ENCODE measurements around the gene F5.
"Not testable (repeated sequence)": the region's sequence is repeated elsewhere in the genome, so short reads cannot be mapped to it uniquely, and the experiment has no call there.

Gene F5

DNA sequence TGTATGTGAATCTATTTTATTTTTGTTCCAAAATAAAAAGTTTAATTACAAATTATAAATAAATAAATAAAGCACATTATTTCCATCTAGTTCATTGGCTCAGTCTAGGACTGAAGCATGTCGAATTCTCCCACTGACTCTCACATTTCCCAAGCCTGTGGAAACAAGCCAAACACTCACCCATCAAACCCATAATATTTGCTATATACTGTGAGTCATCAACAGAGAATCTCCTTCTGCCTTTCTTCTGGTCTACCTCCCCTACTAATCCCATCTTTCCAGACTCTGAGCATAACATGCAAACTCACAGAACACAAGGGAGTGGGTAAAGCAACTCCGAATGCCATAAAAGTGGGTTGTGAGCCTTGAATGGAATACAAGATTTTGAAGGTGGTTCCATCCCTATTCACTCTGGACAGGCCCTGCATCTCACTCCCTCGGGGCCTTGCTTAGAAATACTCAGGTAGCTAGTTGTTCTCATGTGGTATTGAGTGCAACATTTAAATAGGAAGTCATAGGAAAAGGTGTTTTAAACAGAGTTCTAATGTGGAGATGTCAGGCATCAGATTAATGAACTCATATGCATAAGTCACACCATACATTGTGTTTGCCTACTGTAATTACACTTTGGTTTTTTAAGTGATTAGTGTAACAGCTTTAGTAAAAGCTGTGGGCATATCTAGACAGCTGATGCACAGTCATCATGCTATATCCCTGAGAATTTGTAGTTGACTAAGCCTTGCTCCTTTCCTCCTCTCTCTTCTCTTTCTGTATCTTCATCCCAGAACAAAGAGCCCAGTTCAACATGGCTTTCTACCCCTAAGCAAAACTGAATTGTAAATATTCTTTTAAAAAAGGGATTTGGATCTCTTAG is 47.0 kb downstream of the F5 start:
- DNase-seq, result no peak

DNA sequence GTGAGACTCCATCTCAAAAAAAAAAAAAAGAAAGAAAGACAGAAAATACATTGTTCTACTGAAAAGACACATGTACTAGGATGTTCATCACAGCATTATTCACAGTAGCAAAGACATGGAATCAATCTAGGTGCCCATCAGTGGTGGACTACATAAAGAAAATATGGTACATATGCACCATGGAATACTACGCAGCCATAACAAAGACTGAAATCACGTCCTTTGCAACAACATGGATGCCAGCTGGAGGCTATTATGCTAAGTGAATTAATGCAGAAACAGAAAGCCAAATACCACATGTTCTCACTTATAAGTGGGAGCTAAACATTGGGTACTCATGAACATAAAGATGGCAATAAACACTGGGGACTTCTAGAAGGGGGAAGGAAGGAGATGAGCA is 51.6 kb downstream of the F5 start:
- DNase-seq, result no peak

DNA sequence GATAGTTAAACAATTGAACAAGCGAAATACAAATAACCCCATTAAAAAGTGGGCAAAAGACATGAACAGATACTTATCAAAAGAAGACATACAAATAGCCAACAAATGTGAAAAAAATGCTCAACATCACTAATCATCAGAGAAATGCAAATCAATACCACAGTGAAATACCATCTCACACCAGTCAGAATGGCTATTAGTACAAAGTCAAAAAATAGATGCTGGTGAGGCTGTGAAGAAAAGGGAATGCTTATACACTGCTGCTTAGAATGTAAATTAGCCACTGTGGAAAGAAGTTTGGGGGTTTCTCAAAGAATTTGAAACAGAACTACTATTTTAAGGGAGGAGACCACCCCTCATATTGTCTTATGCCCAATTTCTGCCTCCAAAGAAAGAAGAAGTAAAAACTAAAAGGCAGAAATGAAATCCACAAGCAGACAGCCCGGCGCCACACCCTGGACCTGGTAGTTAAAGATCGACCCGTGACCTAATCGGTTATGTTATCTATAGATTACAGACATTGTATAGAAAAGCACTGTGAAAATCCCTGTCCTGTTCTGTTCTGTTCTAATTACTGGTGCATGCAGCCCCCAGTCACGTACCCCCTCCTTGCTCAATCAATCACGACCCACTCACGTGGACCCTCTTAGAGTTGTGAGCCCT is 52.6 kb downstream of the F5 start:
- DNase-seq, result not testable (repeated sequence)

DNA sequence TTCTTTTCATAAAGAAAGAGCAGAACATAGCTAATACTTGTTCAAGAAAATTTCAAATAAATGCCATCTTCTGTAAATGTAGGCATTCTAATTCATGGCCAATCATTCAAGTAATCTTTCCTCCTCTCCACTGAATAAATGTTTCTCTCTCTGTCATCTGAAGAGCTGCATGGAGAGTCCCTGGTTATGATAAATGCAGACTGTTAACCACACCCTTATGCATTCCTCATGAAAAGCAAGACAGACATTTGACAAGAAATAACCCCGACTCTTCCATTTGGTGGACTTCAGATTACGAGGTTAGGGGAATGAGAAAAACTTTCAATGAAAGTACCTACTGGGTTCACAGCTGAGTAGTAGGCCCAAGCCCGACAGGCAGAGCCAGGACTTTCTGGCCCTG is 55.8 kb downstream of the F5 start:
- no peak for DNase-seq

DNA sequence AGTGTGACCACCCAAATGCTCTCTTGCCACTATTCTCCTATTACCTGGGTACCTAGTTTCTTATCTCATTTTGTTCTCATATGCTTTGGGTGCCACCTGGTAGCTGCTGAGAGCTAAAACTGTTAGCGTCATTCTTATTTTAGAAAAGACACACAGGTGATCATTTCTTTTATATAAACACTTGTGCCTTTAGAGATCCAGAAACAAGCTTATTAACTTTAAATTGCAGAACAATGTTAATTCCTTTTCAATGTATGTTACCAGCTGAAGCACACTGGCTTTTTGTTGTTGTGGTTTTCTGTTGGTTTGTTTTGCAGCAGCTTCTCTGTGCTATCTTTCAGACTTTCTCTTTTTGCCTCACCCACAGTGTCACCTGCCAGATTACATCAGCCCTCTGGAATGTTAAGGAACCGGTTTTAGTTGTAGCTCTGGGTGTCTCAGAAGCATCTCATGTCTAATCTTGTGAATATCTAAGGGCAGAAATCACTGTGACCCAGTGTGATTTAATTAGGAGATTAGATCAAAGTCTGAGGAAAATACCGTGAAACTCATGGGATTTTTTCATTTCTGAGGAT is 57.1 kb downstream of the F5 start:
- no peak for DNase-seq

DNA sequence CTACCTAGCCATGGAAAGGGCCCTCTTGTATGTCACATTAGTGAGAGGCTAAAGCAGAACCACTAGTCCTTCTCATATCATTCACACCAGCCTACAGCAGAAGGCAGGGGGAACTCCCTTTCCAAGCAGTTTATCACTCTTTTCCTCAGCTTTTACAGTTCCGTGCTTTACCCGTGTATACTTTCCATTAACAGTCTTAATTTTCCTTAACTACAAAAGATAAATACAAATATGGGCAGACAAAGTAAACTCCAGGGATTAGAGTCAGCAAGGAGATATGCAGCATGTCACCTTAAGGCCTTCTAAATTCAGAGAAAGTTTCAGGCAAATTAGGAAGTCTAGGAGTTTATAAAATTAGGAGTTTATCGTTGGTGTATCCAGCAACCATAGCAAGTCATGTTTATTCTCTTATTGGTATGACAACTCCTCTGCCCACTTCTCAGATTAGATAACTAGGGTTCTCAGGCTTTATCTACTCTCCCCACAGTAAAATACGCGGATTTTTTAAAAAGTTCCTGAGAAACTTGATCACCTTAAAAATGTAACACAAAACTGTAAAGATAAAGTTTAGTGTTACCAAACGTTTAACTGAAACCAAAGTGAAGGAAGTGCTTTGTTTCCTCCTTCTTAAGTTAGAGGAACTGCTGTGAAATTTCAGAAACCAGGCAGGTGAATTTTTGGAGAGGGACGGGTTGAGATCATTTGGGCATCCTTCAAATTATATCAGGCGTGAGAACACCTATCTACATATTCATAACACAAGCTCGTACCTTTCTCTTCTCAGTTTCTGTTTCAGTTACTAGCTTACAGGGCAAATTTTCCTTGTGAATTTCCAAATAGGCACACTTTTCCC is 57.8 kb downstream of the F5 start:
- DNase-seq, result no peak

DNA sequence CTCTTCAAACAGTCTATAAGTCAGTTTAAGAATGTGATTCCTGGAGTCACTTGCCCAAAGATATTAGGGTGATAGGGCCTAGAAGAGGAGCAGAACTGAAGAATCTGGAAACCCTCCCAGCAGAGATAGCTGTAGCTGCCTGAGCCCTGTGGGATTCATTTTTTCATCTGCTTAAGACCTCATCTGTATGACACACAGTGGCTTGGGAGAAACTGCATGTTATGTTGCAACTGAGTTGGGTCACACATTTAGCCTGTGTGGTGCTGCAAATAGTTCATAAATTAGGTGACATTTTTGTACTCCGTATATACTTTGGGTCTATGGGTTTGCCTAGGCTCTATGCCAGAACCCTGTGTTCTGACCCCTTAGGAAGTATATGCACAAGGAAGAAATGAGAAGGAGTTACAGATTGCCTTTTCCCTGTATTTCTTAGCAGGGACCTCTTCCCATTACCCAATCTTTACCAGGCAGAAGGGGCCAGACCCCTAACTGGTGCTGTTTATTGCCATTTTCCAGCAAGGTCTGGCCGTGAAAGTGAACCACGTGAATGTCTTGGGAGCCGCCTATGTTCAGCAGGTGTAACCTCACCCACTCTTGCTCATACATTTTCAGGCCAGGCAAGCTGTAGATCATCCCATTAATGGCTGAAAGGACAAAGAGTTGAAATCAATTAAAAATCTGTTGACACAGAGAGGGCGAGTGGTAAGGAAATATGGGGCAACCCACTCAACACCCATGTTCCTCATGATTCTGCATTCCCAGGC is 58.6 kb downstream of the F5 start:
- DNase-seq, result no peak

DNA sequence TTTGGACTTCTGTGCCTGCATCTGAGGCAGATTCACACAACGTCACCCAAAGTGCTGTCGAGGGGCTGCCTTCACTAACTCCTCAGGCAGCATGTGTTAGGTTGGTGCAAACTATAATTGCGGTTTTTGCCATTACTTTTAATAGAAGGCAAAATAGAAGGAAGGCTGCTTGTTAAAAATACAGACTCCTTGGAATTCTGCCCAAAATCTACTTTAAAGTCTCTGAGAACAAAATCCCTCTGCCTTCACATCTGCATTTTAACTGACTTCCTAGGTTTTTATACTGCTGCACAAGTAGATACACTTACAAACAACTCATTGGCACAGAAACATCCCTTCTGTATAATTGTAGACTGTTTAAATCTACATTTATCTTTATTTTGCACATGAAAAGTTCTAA is 59.3 kb downstream of the F5 start:
- DNase-seq, result no peak

DNA sequence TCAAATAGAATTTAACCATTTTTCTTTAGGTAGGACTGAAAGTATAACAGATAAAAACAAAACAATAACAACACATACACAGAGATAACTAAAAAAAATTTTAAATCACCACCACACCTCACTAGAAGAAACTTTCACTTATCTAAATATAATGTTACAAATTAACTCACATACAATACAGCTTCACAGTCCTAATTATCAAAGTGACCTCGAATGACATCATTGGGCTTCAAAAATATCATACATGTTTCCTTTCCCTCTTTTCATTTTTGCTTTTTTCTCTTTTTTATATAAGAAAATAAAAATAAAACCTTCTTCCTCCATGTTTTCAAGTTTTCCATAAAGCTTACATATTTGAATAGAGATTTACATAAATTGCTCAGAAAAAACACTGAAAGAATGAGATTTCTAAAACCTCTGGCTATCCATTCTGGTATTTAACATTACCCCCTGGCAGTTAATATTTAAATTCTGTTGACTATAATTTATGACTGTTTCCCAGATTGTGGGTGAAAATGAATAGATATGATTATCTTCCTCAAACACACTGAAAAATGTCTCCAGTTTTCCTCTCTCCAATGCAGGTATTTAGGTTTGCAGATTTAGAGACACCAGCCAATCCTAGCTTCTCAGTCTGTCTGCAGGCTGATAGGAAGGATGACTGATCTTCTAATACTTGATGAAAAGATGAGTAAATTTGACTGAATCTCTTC is 60.0 kb downstream of the F5 start:
- DNase-seq, result no peak

DNA sequence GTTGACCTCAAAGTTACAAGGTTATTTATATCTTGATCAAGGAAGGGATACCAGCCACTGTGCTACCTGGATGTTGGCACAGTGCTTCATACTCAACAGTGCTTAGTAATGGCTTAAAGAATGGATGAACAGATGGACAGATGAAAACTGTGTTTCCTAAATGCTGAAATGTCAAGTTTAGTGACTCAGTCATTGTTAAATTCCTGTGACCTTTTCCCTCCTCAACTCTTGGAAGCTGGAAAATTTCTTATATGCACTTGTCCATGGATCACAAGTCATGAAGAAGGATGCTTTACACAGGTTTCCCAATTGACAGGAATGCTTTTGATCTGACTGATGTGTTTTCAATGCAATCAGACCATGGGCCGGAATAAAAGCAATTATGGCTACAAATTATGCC is 60.9 kb downstream of the F5 start:
- DNase-seq, result no peak

DNA sequence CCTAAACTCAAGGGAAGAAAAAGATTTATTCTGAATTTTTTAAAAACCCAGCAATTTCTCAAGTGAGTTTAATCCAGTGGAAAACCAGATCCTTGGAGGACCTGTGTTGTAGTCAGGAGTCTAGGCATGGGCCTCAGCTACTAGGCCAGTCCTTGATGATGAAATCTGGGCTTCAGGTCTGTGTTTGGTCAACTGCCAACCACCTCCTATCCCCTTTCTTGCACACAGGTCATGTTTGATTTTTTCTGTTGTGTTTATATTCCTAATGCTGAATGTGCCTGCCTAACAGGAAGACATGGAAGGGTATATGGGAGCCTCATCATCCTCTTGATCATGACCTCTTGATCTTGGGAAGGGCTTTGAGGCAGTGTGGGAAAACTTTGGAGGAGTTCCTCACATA is 62.4 kb downstream of the F5 start:
- DNase-seq, result no peak

DNA sequence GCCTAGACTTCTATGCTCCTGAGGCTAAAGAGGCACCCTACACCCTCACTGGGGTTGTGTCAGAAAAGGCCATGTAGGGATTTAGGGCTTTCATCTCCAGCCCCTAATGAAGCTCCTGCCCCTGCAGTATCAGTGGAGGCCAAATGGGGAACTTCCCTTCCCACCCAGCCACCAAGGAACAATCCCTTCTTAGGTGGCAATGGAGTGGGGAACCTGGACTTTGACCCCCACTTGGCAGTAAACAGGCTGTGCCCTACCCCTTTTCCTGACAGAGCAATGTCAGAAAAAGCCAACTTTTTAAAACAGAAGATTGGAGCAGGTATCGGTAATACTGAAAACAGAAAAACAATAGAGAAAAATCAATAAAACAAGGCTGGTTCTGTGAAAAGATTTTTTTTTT is 65.1 kb downstream of the F5 start:
- no peak for DNase-seq

DNA sequence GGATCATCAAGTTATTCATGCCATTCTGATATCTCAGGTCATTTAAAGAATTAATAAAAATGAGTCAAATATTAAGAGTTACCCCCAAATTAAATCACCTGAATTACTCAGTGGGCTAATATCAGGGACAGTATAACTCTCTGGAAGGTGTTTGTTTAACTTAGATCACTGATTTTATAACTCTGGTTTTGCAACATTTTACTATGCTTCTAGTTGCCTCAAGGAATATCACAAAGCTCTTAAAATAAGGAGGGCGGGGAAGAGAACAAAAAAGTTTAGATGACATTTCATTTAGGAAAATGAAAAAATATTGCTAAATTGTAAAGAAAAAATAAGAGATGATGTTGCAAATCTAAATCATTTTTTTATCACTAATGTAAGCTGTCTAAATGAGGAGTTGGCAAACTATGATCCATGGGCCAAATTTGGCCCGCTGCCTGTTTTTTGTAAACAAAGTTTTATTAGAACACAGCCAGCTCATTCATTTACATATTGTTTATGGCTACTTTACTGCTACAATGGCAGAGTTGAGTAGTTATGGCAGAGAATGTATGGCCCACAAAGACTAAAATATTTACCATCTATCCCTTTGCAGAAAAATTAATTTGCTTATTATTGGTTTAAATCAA is 68.6 kb downstream of the F5 start:
- no peak for DNase-seq

DNA sequence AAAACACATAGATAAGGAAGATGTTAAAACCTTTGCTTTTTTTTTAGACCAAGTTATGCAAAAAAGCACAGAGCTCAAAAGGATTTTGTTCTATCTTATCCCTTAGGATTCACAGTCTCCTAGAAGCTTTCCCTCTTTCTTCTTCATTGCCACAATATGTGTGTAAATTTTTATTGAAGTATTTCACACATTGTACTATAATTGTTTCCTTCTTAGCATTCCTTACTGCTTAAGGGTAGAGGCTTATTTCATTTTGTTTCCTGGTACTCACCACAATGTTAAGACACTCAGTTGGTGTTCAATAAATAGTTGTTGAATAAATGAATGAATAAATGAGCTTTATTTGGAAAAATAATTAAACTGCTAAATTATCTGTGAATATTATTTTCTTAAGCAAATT is 70.6 kb downstream of the F5 start:
- DNase-seq, result no peak

DNA sequence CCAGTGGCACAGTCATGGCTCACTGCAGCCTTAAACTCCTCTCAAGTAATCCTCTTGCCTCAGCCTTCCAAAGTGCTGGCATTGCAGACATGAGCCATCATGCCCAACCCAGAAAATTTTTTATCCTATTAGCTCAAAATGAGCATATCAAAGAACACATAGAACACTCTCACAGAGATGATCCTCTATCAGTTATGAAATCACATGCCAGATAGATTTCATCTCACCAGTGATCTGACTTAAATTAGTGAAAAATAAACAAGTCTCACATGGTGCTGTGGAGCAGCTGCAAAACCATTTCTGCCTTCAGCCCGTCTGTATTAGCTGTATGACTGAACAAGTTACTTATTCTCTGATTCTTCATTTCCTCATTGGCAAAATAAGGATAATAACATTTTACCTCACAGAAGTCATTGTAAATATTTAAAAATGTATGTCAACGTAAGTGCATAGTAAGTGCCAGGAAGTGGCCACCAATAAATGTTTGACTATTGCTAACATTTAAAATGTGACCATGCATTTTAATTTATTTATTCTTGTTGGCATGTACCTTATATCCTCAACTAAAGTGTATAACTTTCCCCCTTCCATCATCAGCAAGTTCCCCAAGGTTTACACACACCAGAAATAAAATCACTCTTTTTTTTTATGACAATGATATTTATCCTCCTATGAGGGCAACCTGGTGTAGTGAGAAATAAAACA is 71.6 kb downstream of the F5 start:
- DNase-seq, result no peak

DNA sequence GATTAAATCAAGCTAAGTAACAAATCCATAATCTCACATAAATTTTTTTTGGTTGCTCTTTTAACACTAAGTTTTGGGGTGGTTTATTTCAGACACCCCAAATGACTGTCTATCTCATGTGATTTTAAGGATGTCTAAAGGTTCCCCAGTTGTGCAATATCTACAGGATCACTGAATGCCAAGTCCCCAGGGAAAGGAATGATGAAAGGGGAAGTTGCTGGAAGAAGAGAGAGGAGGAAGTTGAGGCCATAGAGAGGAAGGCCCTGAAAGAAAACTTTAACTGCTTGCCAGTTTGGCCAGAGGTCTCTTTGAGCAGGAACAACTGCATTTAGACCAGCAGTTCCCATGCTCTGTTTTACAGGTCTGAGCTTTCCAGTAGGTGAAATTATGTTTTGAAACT is 73.1 kb downstream of the F5 start:
- no peak for DNase-seq

DNA sequence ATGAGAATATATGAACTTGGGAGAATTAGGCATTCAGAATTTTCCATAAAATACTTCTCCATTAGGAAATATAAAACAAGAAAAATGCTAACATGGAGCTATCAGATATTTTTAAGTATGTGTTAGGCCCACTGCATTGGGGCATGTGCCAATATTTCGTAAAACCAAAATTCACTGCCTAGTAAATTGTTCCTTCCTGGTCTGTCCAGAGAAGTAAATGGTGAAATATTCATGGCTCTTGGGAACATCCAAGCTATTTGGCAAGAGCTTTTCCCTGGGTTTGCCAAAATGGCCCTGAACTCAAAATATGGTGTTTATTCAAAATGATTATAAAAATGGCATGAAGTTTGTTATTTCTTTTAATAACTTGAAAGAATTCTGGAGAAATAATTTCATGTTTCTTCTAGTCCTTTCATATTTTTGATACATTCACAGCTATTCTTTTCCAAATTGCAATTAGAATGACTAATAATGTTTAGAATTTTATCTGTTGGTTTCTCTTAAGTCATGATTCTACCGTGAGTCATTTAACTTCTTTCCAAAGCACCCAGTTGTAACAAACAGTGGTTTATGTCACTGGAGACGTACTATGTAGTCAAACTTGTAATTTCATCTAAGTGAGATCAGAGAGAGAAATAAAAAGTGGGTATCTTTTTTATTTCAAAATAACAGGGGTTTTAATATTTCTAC is 74.8 kb downstream of the F5 start:
- no peak for DNase-seq

DNA sequence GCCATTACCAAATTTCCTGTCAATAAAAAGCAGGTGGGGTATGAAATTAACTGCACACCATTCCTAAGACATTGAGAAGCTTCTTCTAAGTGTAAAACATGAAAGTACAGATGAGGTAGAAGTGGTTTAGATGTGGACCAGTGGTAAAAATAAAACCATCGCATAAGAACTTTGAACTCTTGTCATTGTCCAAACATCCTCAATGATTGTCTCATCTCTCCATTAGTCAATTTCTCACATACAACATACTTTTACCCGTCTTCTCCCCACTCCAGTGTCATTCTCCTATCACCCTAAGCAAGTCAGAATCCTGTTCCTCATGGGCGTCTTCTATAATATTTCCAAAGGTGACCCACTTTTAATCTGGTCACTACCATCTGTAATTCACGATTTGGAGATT is 76.2 kb downstream of the F5 start:
- DNase-seq, result no peak

DNA sequence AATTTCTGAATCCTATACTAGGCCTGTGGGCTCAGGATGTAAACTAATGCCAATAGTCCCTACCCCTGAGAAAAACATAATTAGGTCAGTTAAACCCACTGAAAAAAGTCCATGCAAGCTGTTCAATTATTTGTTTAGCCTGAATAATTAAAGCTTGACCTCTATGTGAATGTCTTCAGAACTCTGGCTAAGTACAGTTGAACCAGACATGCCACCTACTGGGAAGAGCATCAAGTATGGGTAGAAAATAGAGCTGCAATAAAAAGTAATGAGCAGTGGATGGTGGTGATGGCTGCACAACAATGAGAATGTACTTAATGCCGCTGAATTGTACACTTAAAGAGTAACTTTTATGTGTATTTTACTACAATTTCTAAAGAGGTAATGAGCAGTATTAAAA is 76.9 kb downstream of the F5 start:
- no peak for DNase-seq
